Small intestine (tissue), 7 donors: ENCODE measurements around the gene FXR2. TPM values are rescaled to one million over a fixed set of nuclear protein-coding genes. Genes with fewer than 3 reads are reported as not detected.

Experiments
- DNase-seq, 2 donors: peaks; one replicate each; pipeline versions ENCODE4 v3.0.0 to v3.0.0-alpha.2; 2013
- FAIRE-seq: peaks from 2 replicates; lab custom pipeline; 2012; peaks lifted over from hg19 to GRCh38; lab: Jason Lieb, UNC
- H3K27ac ChIP-seq, 3 donors: one replicate each; pipeline ENCODE4 v1.5.1; 2013; ENCODE audit warnings: low read length in 2 of 3, mild to moderate bottlenecking in 2 of 3, control low read depth in 1 of 3, inconsistent platforms in 1 of 3, low read depth in 1 of 3, moderate library complexity in 1 of 3
- H3K27me3 ChIP-seq, 3 donors: one replicate each; pipeline ENCODE4 v1.6.1; 2013; ENCODE audit warnings: low read length in 3 of 3, inconsistent platforms in 1 of 3; ENCODE audit not compliant: control insufficient read depth in 3 of 3, insufficient read depth in 3 of 3
- H3K36me3 ChIP-seq, 3 donors: one replicate each; pipeline ENCODE4 v1.6.1; 2013; ENCODE audit warnings: low read length in 3 of 3, inconsistent platforms in 1 of 3, low read depth in 1 of 3, mild to moderate bottlenecking in 1 of 3, moderate library complexity in 1 of 3; ENCODE audit not compliant: control insufficient read depth in 3 of 3, insufficient read depth in 2 of 3
- H3K4me1 ChIP-seq, 3 donors: one replicate each; pipeline ENCODE4 v1.6.1; 2013; ENCODE audit warnings: low read length in 2 of 3, inconsistent platforms in 1 of 3, low read depth in 1 of 3, mild to moderate bottlenecking in 1 of 3, moderate library complexity in 1 of 3; ENCODE audit not compliant: control insufficient read depth in 3 of 3, insufficient read depth in 2 of 3
- H3K4me3 ChIP-seq, 3 donors: one replicate each; pipeline ENCODE4 v1.5.1; 2013; ENCODE audit warnings: low read length in 3 of 3, control low read depth in 1 of 3, inconsistent platforms in 1 of 3, low read depth in 1 of 3, mild to moderate bottlenecking in 1 of 3, moderate library complexity in 1 of 3
- H3K9me3 ChIP-seq, 2 donors: one replicate each; pipeline ENCODE4 v1.6.1; 2013; ENCODE audit warnings: low read depth in 1 of 2, low read length in 1 of 2; ENCODE audit not compliant: control insufficient read depth in 2 of 2, insufficient read depth in 1 of 2
- WGBS, 3 donors: extraction: QIAGEN DNeasy Blood & Tissue Kit; methylation state at CpG; one replicate each; pipeline ENCODE4 v1.1.7; 2013; 5-methylcytosine and 5-hydroxymethylcytosine counted together
- polyA plus RNA-seq, 4 donors: library from polyadenylated mRNA; stranded (reverse) in 3 of 4; unstranded in 1 of 4; fragments of 200-250 nt in 3 of 4; fragments of 120-200 nt in 1 of 4; gene quantifications; one replicate each; pipeline versions ENCODE4 v1.2.1 to v1.2.3, GENCODE V29; 2013
- donor health status: healthy with polysubstance abuse.
- donor health status: control.
- donor health status: control.
- donor health status: Bipolar disorder and iron deficiency.
- donor health status: healthy.

Gene FXR2
- polyA plus RNA-seq, 4 donors, result 25.1 to 41.1 (median 30.9) TPM

- FAIRE-seq (no peak), DNase-seq (no peak)
- Histone ChIP-seq H3K4me3 (peak within 1 kb of the TSS in 1 of 3 donors; percentile 39), H3K27ac (peak within 1 kb of the TSS in 1 of 3 donors; percentile 9), H3K4me1 (peaks cover 0 to 18% (median 0%) of the 10 kb centered on the region in 3 donors), H3K36me3 (peaks cover 19 to 96% (median 29%) of the 10 kb centered on the region in 3 donors), H3K27me3 (no peaks in the 10 kb centered on the region), H3K9me3 (no peaks in the 10 kb centered on the region)
- 69 to 73% (median 70%) methylated on average over 24 of the region's 24 CpGs for WGBS, 3 donors
Observed at GRCh38 chr17:7589891-7590691, 24.6 kb downstream of the FXR2 start, which contains the start of gene SOX15. SOX15 (minus strand) TSS chr17:7590094; CDS start chr17:7589676, 418 bp downstream.

GRCh38 chr17:7589204-7589868, 25.4 kb downstream of the FXR2 start:
- peak overlapping the region in 1 of 3 donors; percentile 9 for H3K27ac ChIP-seq
- H3K4me1 ChIP-seq, result peaks cover 0 to 21% (median 3%) of the 10 kb centered on the region in 3 donors
- H3K36me3 ChIP-seq, result peaks cover 18 to 89% (median 26%) of the 10 kb centered on the region in 3 donors
- WGBS, 3 donors, result 24 to 34% (median 32%) methylated on average over 50 to 56 of the region's 56 CpGs
- DNase-seq, result peak; percentile 80 to 92
- no peaks in the 10 kb centered on the region for H3K9me3 ChIP-seq
- H3K27me3 ChIP-seq, result no peaks in the 10 kb centered on the region
- peak overlapping the region in 1 of 3 donors; percentile 39 for H3K4me3 ChIP-seq
- no peak for FAIRE-seq

- Histone ChIP-seq H3K36me3 (peaks cover 18 to 85% (median 22%) of the 10 kb centered on the region in 3 donors), H3K9me3 (no peaks in the 10 kb centered on the region), H3K4me1 (peaks cover 0 to 21% (median 3%) of the 10 kb centered on the region in 3 donors), H3K27ac (peak overlapping the region in 1 of 3 donors; percentile 9), H3K4me3 (peak overlapping the region in 1 of 3 donors; percentile 39), H3K27me3 (no peaks in the 10 kb centered on the region)
- WGBS, 3 donors, result 72 to 89% (median 85%) methylated on average over 17 to 30 of the region's 30 CpGs
- FAIRE-seq (no peak), DNase-seq (no peak)
Observed at GRCh38 chr17:7588553-7589203, 26.0 kb downstream of the FXR2 start.

GRCh38 chr17:7587420-7588151, 27.1 kb downstream of the FXR2 start:
- FAIRE-seq, result no peak
- 74 to 87% (median 85%) methylated on average over 11 to 12 of the region's 12 CpGs for WGBS, 3 donors
- Histone ChIP-seq H3K4me1 (peaks cover 0 to 29% (median 9%) of the 10 kb centered on the region in 3 donors), H3K27ac (no peak overlapping the region), H3K4me3 (no peak overlapping the region), H3K27me3 (no peaks in the 10 kb centered on the region), H3K9me3 (peaks cover 0 to 6% of the 10 kb centered on the region in 2 donors), H3K36me3 (peaks cover 11 to 80% (median 13%) of the 10 kb centered on the region in 3 donors)
- DNase-seq, result no peak

GRCh38 chr17:7586673-7587419, 27.9 kb downstream of the FXR2 start:
- H3K9me3 ChIP-seq, result peaks cover 0 to 6% of the 10 kb centered on the region in 2 donors
- peak; percentile 65 to 82 for DNase-seq
- H3K36me3 ChIP-seq, result peaks cover 6 to 80% (median 7%) of the 10 kb centered on the region in 3 donors
- FAIRE-seq, result no peak
- H3K4me1 ChIP-seq, result peaks cover 0 to 35% (median 10%) of the 10 kb centered on the region in 3 donors
- no peak overlapping the region for H3K4me3 ChIP-seq
- 37 to 67% (median 59%) methylated on average over 9 of the region's 9 CpGs for WGBS, 3 donors
- H3K27me3 ChIP-seq, result no peaks in the 10 kb centered on the region
- H3K27ac ChIP-seq, result no peak overlapping the region

GRCh38 chr17:7583253-7584109, 31.2 kb downstream of the FXR2 start, which contains the start of gene MPDU1:
MPDU1 (plus strand) TSS chr17:7583852; CDS start chr17:7583863, 11 bp downstream.
- Histone ChIP-seq H3K9me3 (peaks cover 0 to 6% of the 10 kb centered on the region in 2 donors), H3K4me3 (peak within 1 kb of the TSS; percentile 37 to 78 (median 53)), H3K27me3 (no peaks in the 10 kb centered on the region), H3K36me3 (peaks cover 0 to 77% (median 7%) of the 10 kb centered on the region in 3 donors), H3K4me1 (peaks cover 3 to 51% (median 11%) of the 10 kb centered on the region in 3 donors), H3K27ac (peak within 1 kb of the TSS; percentile 83 to 98 (median 89))
- no peak for FAIRE-seq
- peak; percentile 95 to 99 for DNase-seq
- WGBS, 3 donors, result 15 to 20% (median 16%) methylated on average over 69 of the region's 69 CpGs
